Gastroesophageal sphincter (tissue), 3 donors: ENCODE measurements around the gene DYNC2H1.

ENCODE experiments used
- EP300 ChIP-seq: sonication (generic); formaldehyde crosslinking; IDR thresholded peaks from one replicate; pipeline ENCODE4 v1.6.1; 2017; ENCODE audit warnings: antibody characterized with exemption, mild to moderate bottlenecking
- POLR2AphosphoS5 ChIP-seq: sonication (generic); formaldehyde crosslinking; IDR thresholded peaks from one replicate; pipeline ENCODE4 v1.6.1; 2017; ENCODE audit warnings: antibody characterized with exemption
- TF ChIP-seq, protein P1 (sequence below), 4 experiments: fragments of 200-600 bp in 2 of 4; fragments of 450-650 bp in 2 of 4; sonication (generic) in 1 of 4; IDR thresholded peaks; one replicate each; pipeline ENCODE4 v1.5.1; 2017 to 2019; ENCODE audit warnings: antibody characterized with exemption in 4 of 4, mild to moderate bottlenecking in 2 of 4, moderate library complexity in 2 of 4

DNA sequence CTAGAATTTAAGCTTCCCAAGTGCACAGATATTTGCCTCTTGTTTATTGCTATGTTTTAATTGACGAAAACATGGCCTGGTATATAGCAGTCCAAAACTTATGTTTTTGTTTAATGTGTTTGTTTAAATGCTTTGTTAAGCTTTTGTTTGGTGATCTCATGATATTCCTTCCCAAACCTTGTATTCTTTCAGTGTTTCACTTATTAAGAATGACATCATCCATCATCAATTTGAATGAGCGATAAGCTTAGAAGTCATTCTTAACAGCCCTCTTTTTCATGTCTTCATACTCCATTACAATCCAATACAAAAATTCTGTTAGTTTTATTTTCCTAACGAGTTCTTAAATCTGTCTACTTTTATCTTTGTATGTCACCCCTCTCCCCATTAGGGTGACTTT lies 206.0 kb downstream of the DYNC2H1 start:
- TF ChIP-seq, protein P1, sequence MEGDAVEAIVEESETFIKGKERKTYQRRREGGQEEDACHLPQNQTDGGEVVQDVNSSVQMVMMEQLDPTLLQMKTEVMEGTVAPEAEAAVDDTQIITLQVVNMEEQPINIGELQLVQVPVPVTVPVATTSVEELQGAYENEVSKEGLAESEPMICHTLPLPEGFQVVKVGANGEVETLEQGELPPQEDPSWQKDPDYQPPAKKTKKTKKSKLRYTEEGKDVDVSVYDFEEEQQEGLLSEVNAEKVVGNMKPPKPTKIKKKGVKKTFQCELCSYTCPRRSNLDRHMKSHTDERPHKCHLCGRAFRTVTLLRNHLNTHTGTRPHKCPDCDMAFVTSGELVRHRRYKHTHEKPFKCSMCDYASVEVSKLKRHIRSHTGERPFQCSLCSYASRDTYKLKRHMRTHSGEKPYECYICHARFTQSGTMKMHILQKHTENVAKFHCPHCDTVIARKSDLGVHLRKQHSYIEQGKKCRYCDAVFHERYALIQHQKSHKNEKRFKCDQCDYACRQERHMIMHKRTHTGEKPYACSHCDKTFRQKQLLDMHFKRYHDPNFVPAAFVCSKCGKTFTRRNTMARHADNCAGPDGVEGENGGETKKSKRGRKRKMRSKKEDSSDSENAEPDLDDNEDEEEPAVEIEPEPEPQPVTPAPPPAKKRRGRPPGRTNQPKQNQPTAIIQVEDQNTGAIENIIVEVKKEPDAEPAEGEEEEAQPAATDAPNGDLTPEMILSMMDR (IDR thresholded peaks at IDR 0.05), result no peak
- TF ChIP-seq EP300 (no peak), POLR2AphosphoS5 (no peak)
